HEK293 (cell line): ENCODE results near the gene TAGAP.

ENCODE experiments used
- BCL11A ChIP-seq: fragments of 450-650 bp; formaldehyde crosslinking; IDR thresholded peaks from 2 replicates; pipeline ENCODE4 v1.5.1; 2016; ENCODE audit warnings: low read depth, missing biosample characterization, missing genetic modification characterization
- CTCF ChIP-seq: fragments of 450-650 bp; formaldehyde crosslinking; IDR thresholded peaks from 2 replicates; pipeline ENCODE4 v1.5.1; 2016; ENCODE audit warnings: missing biosample characterization, missing genetic modification characterization
- ZBTB11 ChIP-seq: fragments of 450-650 bp; formaldehyde crosslinking; conservative IDR thresholded peaks from 2 replicates; pipeline ENCODE4 v1.5.1; 2016; ENCODE audit warnings: low read depth, missing biosample characterization, missing genetic modification characterization
- ZNF175 ChIP-seq: fragments of 450-650 bp; formaldehyde crosslinking; IDR thresholded peaks from 2 replicates; pipeline ENCODE4 v1.5.1; 2016; ENCODE audit warnings: missing biosample characterization, missing genetic modification characterization
- ZNF843 ChIP-seq: fragments of 450-650 bp; formaldehyde crosslinking; IDR thresholded peaks from 2 replicates; pipeline ENCODE4 v1.5.1; 2016; ENCODE audit warnings: missing biosample characterization, missing genetic modification characterization

- TF ChIP-seq ZNF843 (tag by site-specific recombination) (no peak), BCL11A (tag by site-specific recombination) (no peak), CTCF (tag by site-specific recombination) (no peak), ZNF175 (tag by site-specific recombination) (no peak), ZBTB11 (tag by site-specific recombination) (no peak)
Measured at GRCh38 chr6:159023893-159024292, 20.9 kb downstream of the TAGAP start.
